GM15510 (cell line): ENCODE results near the gene CR1L.

Source experiments
- POLR2A ChIP-seq: IDR thresholded peaks from 3 replicates; pipeline ENCODE4 v1.6.1; 2011; ENCODE audit warnings: borderline replicate concordance; ENCODE audit not compliant: insufficient read length; ENCODE audit errors: extremely low read depth

The CR1L gene

DNA sequence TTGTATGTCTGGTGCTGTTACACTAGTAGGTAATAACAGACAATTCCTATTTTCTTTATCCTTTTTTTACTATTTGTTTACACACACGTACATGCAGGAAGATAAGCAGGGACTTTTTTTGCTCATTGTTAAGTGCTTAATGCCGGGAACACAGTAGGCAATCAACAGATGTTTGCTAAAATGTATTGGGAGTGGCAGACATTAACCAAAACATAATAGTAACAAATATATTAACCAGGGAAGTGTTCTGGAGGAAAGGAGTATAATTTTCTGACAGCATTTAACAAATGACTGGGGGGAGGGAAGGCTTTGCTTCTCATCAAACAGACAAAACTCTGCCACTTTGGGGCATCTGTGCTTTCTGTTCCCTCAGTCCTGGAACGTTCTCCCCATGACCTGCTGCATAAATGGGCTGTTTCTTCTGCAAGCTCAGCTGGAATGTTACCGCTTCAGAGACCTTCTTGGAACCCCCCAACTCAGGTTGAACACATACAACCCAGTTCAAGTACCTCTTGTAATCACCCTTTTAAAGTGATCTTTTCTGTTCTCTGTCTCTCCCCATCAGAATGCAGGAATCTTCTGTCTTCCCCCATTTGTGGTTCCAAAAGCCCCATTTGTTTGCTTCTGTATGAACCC is 2.1 kb downstream of the CR1L start:
- TF ChIP-seq POLR2A: no peak

DNA sequence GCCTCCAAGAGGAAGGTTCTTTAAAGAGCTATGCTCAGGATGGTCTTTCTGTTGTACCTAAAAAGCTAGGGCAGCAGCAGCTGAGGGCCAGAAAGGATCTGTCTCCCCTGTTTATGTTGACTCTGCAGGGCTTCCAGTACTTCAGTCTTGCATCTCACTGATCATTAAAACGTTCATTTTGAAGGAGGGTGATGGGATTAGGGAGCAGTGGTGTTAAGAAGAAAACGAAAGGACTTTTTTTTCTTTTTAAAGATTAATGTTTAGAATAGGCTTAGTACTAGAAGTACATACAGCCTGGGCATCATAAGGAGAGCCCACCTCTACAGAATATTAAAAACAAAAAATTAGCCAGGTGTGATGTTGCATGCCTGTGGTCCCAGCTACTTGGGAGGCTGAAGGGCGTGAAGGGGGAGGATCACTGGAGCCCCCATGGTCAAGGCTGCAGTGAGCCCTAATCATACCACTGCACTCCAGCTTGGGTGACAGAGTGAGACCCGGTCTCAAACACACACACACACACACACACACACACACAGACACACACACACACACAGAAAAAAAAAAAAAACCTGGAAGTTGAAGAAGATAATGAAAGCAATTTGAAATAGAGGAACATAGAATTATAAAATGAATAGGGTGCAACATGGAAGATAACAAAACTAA is 2.9 kb downstream of the CR1L start:
- TF ChIP-seq POLR2A: no peak

DNA sequence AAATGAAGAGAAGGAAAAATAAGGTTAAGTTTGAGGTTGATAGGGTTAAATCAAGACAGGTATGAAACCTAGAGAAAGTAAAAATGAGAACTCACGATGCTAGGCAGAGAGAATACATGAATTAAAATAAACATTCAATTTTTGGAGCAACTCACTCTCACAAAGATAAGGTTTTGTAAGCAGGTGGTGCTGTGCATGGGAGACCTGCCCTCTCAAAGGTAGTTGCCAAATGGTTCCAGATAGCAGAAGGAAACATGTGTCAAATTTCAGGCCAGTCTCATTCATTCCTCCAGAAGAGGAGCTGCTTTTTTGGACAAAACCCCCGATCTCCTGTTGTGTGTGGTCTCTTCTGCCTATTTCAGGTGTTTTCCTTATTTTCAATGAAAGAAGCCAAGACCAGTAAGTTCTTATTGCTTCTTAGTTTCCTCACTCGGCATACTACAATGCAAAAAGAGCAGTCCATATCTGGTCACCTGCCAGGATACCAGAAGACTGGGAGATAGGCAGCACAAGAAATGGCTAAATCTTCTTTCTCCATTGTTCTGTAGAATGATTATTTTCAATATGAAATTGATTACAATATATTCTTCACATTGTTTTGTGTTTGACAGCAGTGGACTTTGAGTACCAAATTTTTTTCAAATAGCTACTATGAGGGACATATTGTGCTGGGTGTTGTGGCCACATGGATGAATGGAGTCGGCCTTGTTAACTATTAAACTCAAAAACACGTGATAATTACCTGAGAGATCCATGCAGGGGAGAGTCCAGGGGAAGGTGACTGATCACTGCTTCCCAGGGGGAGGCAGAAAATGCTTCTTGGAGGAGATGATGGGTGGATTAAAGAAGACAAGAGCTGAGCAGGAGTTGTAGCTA is 3.6 kb downstream of the CR1L start:
- TF ChIP-seq POLR2A: no peak

DNA sequence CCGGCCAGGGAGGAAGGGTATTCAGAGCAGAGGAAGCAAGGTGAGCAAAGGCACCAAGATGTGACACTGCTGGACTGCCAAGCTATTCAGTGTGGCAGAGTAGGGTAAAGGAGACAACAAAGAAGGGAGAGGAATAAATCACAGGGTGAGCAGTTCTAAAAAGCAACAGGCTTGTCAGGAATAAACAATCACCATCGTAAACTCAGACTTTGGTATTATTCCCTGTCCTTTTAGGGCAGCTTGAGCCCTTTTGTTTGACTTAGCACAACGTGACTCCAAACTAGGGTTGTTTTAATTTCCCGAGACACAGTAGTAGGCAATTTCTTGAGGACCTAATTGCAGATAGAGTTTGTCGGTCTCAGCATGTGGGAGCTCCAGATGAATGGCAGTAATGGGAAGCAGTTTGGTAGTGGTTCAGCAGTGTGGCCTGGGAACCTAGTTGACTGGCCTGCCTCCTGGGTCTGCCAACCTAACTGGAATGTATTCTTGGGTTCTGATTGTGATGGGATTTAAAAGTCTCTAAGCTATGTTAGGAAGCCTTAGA is 4.3 kb downstream of the CR1L start:
- TF ChIP-seq POLR2A: no peak

DNA sequence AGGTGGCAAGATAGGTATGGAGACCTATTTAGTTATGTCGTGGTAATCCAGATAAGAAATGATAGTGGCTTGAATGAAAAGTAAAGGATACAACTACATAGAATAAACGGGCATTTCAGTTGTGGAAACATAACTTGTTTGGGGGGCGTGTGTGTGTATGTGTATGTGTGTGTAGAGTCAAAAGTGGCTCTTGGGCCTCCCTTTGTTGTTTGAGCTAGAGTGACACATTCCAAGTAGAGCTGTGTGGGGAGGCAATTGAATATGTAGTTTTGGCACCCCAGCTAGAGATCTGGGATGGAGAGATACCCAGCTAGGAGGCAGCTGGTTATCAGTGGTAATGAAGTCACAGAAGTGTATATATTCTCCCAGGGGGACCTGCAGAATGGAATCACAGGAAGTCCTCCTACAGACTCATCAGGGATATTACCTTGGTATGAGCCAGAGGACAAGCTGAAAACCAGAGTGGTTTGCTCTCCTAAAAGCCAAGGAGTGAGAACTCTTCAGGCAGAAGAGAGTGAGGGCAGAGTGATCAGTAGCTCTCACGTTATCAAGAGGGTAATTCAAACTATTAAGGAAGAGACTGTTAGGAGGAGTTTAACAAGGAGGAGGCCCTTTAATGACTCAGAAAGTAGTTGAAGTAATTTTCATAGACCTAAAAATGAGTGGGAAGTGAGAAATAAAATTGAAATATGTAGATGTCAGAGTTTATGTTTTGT is 5.1 kb downstream of the CR1L start:
- no peak for TF ChIP-seq POLR2A

DNA sequence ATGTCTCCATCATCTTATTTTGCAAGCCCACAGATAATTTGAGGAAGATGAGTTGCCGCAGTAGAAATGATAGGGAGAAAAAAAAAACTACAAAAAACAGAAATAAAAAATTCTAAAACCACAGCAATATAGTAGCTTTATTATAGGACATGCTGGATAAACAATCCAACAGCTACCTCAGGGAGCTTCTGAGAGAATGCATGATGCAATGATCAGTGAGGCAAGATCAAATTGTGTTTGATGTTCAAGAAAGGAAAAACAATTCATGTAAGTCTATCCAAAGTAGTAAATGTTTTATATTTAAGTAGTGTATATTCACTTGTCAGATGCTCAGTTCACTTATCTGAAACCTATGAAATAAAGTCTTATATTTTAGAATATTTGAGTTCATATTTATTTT is 6.7 kb downstream of the CR1L start:
- no peak for TF ChIP-seq POLR2A

DNA sequence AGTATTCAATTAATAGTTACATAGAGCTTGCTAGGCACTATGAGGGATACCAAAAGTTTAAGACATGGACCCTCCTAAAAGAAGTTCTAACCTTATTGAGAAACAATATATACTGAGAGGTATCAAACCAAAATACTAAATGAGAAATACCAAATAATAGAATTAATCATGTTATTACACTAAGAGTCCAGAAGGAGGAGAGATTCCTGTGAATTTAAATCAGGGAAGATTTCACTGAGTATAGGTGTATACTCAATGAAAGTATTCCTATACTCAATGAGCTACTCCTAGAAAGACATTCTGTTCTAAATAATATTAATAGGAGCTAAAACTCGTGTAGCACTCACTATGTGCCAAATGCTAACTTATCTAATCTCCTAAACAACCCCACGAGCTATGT is 9.4 kb downstream of the CR1L start:
- TF ChIP-seq POLR2A: no peak

DNA sequence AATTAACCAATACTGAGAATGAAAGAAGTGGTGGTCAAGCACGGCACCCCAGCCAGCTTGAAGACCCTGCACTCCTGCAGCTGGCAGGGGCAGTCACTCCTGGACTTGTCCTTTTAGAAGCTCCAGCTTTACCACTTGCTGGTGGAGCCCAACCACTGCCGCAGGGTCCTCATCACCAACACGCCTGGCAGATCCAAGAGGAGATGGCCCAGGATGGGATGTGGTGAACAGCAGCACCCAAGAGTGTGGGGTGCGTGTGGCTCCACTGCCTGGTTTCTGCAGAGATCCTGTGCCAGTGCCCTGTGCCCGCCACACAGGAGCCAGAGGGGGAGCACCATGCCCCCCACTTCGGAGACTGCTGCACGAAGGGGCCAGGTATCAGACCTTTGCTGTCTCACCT is 13.5 kb downstream of the CR1L start:
- TF ChIP-seq POLR2A: no peak

DNA sequence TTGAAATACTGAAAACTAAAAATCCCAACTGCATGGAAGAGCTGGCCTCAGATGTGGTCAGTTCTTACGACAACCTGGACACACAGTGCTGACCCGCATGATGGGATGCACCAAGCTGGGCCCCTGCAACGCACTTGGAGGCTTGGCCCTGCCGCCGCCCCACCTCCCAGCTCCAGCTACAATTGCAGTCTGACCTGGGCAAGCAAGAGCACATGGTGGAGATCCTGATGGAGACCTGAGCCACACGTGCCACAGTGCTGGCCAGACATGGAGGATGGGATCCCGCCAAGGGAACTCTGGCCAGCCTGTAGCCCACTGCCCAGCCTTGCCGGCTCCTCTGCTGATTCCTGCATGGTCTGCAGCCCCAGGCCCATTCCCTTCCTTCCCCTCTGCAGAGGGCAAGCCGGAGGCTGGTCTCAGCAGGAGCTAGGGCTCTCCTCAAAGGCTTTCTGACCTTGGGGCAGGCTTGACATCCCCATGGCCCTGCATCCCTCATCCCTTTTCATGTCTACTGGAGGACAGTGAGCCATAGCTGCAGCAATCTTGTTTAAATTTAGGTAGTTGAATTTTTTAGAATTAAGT is 14.1 kb downstream of the CR1L start:
- no peak for TF ChIP-seq POLR2A

DNA sequence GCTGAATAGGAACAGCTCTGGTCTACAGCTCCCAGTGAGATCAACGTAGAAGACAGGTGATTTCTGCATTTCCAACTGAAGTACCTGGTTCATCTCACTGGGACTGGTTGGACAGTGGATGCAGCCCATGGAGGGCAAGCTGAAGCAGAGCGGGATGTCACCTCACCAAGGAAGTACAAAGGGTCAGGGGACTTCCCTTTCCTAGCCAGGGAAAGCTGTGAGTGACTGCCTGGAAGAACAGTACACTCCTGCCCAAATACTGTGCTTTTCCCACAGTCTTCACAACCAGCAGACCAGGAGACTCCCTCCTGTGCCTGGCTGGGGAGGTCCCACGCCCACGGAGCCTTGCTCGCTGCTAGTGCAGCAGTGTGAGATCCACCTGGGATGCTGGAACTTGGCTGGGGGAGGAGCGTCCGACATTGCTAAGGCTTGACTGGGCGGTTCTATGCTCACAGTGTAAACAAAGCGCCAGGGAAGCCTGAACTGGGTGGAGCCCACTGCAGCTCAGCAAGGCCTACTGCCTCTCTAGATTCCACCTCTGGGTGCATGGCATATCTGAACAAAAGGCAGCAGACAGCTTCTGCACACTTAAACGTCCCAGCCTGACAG is 14.7 kb downstream of the CR1L start:
- no peak for TF ChIP-seq POLR2A

DNA sequence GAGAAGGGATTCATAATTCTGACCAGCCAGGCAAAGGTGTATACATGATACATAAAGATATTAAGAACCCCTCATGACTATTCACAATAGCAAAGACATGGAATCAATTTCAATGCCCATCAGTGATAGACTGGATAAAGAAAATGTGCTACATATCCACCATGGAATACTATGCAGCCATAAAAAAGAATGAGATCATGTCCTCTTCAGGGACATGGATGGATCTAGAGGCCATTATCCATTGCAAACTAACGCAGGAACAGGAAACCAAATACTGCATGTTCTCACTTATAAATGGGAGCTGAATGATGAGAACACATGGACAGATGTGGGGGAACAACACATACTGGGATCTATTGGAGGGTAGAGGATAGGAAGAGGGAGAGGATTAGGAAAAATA is 21.4 kb downstream of the CR1L start:
- TF ChIP-seq POLR2A: no peak

DNA sequence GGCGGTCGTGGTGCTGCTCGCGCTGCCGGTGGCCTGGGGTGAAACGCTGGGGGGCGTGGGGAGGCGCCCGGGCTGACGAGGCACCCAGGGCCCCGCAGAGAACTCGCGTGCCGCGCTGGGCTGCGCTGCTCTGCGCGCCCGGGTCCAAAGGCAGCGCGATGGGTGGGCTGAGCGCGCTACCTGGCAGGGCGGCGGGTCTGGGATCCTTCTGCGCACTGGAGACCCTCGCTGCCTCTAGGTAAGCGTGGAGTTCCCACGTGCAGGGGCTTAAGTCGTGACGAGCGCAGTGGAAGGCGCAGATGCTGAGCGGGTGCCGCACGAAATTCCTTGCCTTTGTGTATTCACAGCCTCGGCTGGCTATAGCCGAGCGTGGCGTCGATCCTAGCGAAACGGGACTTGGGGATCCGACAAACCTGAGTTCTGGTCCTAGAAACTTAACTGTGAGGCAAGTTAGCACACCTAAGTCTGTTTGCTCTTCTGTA is 24.6 kb downstream of the CR1L start:
- TF ChIP-seq POLR2A: no peak

DNA sequence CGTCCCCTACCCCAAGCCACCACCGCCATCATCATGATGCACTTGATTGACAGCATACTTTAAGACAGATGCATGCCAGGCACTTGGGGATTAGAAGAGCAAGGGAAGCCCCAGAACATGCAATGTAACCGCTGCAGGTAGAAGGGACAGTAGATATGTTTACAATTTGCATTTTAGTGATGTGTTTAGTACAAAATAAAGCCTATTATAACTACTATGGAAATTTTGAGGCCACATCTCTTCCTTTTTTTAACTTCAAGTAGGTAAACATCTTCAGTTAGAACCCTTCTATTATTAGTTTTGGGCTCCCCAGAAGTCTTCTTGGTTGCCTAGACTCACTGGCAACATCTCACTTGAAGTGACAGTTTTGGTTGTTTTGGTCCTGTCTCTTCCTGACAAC is 25.3 kb downstream of the CR1L start:
- TF ChIP-seq POLR2A: no peak

DNA sequence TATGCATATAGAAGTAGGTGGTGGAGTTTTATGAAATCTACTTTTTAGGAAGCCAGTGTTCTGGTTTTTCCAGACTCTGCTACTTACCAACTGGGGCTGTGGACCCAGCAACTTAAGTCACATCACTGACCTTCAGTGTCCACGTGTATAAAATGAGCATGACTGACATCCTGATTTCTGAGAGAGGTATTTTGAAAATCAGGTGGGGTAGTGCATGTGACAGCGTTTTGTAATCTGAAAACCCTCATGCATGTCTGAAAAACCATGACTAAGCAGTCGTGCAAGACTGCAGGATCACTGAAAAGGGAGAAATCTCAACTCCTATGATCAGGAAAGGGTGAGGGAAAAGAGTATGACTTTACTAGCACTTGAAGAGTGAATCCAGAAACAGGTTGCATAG is 26.1 kb downstream of the CR1L start:
- no peak for TF ChIP-seq POLR2A
